NOMO-1 (cell line): Measurements from ENCODE around the gene MAP3K15.
A peak's percentile ranks its signal among the peaks of the same experiment; 100 is the strongest.

Experiments used
- DNase-seq, 2 experiments: peaks; one replicate each; lab custom pipeline; 2025; ENCODE audit not compliant: unreplicated experiment in 2 of 2; lab: John Stamatoyannopoulos, UW

Gene MAP3K15

GRCh38 chrX:19514791-19515614, at the start of gene MAP3K15:
Gene MAP3K15, minus strand, starts transcription at chrX:19515508. Its CDS starts 247 bp downstream, at chrX:19515261.
- no peak for DNase-seq

DNA sequence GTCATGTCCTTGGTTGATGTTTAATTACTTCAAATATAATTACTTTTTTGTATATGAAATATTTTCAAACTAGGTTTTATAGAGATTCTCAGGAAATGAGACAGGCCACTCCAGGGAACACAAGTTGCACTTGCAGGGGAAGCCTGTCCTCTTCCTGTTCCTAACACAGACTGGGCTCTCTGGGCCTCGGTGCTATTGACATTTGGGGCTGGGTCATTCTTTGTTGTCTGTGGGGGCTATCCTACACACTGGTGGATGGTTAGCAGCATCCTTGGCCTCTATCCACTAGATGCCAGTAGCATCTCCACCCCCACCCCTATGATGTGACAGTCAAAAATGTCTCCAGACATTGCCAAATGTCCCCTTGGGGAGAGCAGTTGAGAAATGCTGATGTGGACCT, 49.3 kb upstream of the MAP3K15 start:
- no peak for DNase-seq

DNA sequence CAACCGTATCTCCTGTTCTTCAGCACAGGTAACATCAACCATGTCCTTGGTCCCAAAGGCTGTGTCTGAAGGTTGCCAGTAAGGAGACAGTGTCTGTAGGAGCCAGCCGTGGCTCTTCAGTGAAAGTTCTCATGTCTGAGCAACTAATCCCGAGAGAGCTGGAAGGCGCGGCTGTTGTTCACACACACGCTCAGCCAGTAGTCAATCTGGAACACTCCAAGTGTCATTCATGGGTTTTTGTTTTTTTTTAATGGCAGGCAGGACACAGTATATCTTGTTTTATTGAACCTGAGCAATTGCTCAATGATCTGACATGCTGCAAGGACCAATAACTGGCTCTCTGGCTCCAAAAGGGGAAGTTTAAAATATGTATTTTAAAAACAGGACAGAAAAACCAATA, 48.4 kb upstream of the MAP3K15 start:
- DNase-seq: peak; percentile 48 to 75

- peak; percentile 10 to 76 for DNase-seq
These were observed 48.0 kb upstream of the MAP3K15 start for GRCh38 chrX:19563327-19563726.

DNA sequence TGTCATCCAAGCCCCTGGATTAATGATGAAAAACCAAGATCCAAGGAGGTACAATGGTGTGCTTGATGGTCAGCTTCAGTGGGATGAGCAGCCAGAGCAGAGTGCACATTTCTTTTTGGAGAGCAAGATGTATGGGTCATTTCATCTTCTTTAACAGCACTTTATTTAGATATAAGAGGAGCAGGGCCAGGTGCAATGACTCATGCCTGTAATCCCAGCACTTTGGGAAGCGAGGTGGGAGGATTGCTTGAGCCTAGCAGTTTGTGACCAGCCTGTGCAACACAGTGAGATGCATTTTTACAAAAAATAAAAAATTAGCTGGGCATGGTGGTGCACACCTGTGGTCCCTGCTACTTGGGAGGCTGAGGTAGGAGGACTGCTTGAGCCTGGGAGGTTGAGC, 45.3 kb upstream of the MAP3K15 start:
- no peak for DNase-seq

GRCh38 chrX:19557822-19558221, 42.5 kb upstream of the MAP3K15 start:
- no peak for DNase-seq

DNA sequence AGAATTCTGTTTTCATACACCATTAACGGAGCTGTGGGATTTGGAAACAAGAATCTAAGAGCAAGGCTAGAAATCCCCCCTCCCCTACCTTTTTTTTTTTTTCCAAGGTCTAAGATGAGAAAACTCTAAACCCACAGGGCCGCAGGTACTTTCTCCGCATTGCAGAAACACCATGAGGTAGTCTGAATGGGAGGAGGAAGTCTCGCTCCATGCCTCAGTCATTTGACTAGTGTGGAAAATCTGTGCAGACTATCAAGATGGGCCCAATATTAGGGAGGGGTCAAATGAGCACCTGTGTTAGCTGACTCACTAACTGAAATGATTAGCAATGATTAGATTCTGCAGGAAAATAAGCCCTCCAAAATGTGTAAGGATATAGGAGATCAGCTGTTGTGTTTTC, 40.9 kb upstream of the MAP3K15 start:
- DNase-seq: no peak

GRCh38 chrX:19555683-19556082, 40.4 kb upstream of the MAP3K15 start:
- no peak for DNase-seq

- no peak for DNase-seq
These were observed 39.9 kb upstream of the MAP3K15 start for GRCh38 chrX:19555236-19555635.

- peak in 1 of 2 experiments; percentile 14 for DNase-seq
These were observed 39.5 kb upstream of the MAP3K15 start for GRCh38 chrX:19554786-19555185.

DNA sequence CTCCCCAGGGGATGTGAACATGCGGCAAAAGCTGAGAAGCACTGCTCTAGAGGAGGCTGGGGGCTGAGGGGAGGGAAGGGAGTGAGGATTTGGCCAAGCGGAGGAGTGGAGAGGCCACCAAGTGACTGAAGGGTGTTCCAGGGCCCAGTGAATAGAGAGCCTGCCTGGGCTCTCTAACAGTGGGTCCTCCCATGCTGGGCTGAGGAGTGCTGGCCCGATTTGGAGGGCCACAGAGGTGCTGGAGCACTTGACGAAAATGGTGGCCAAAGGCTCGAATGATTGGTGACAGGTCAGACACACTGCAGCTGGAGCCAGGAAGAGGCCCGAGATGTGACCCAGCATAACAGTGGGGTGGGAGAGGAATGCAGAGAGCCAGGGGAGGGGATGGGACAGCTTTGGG, 37.5 kb upstream of the MAP3K15 start:
- DNase-seq: no peak

- DNase-seq: no peak
These were observed 34.5 kb upstream of the MAP3K15 start for GRCh38 chrX:19549838-19550237.

DNA sequence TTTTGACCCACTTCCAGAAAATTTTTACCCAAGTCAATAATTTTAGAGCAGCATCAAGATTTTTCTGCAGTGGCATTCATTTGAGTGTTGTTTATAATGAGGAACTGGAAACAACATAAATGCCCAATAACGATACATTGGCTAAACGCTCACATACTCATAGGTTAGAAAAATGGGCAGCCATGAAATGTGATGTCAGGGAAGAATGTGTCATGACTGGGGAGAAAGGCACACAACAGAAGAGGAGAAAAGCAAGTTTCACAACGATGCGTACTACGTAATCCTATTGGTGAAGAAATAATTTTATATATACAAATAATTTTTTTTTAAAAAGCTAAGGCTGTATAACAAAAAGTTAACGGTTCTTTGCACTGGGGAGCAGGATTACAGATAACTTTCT, 33.6 kb upstream of the MAP3K15 start:
- no peak for DNase-seq

DNA sequence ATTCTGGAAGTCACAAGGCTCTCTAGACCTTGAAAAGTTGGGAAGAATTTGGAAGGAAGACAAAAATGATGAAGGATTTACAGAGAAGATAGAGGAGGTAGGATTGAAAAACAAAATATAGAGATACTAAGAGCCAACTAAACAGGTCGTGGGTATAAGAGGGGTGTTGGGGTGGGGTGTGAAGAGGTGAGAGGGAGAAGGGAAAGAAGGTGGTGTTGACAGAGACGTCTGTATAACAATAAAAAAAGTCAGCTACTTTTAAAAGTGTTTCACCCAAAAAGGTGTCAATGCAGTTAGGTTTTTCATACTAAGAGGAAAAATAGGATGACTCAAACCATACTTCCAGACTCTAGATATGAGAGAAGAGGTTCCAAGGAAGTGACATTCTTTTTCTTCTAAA, 33.0 kb upstream of the MAP3K15 start:
- DNase-seq: no peak

DNA sequence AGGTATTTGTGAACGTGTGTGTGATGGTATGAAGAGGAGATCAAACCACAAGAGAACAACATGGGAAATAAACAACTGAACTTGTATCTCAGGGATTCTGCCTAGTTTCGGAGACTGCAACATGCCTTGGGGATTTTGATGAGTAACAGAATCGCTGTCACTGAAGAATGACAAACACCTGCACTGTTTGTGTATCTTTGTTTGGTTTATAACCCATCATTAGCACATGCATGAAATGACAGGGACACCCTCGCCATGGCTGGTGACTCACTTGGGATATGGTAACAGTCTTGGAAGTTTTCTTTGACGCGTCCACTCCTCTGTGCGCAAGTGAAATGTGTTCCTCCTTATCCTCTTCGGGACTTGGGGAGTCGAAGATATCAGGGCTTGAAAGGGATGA, 30.3 kb upstream of the MAP3K15 start:
- no peak for DNase-seq

GRCh38 chrX:19544693-19545305, 29.5 kb upstream of the MAP3K15 start:
- peak in 1 of 2 experiments; percentile 35 for DNase-seq

- no peak for DNase-seq
These were observed 28.7 kb upstream of the MAP3K15 start for GRCh38 chrX:19543951-19544381.

DNA sequence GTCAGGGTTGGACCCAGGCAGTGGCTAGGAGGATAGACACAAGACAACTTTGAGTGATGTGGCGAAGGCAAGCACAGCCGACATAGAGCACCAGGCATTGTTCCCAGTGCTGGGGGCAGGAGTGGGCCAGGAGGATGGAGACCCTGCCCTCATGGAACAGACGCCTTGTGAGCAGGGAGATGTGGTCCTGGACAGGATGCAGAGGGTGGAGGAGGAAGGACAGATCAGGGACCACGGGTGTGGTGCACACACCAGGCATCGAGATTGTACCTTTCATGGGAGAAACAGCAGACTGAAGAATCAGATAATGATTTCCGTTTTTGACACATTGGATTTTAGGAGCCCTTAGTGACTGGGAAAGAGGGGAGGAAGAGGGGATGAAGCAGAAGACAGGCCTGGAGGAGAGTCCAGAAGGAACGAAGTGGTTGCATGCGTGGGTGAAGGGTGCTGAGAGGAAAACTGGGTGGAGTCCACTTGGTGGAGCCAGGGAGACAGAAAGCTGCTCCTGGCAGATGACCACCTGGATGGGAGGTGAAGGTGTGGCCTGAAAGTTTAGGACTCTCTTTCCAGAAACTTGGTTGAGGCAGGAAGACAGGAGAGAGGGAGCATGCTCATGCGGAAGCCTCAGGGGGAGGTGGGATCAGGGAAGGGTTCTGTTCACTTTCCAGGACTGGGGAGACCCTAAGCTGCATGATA, 27.9 kb upstream of the MAP3K15 start:
- DNase-seq: no peak

DNA sequence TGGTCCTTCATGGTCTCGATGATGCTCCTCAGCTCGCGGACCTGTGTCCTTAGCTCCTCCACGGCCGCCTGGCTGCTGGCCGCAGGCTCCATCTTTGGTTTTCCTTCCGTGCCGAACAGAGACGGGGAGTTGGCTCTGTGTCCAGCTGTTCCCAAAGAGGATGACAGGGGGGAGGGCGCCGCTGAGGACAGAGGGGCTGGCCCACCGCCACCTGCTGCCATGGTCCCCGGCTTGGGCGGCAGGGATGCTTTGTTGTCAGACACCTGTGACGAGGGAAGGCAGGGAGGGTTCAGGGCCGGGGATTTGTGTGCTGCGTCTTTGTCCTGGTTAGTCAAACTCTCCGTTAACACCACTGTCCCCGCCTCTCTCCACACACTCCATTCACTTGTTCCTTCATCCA, 26.6 kb upstream of the MAP3K15 start:
- DNase-seq: no peak

GRCh38 chrX:19541196-19541595, 25.9 kb upstream of the MAP3K15 start:
- DNase-seq: no peak

- no peak for DNase-seq
These were observed 24.8 kb upstream of the MAP3K15 start for GRCh38 chrX:19540076-19540475.

DNA sequence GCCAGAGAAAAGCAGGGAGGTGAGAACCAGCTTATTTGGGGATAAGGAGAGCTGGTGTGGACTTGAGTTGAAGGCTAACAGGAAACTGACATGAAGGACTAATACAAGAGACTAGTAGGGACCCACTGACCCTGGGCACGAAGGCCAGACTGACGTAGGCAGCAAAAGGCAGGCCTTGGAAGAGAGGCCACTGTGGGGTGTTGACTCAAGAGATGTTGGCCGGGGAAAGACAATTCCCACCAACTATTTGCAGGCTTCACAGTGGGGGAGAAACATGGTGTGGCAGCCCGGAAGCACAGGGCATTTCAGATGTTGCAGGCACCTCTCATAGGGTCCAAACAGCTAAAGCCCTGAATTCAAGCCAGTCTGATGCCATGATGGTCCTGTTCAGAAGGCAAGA, 24.4 kb upstream of the MAP3K15 start:
- DNase-seq: no peak
